ENCODE data around the gene TGFA.

TGFA gene
- 0.94 reads per million for total RNA-seq

GRCh38 chr2:70553584-70554337, at the start of gene TGFA:
Gene TGFA, minus strand, starts transcription at chr2:70553826. Its CDS starts 59 bp downstream, at chr2:70553767.
- DNase-seq = peak; percentile 45

GRCh38 chr2:70603066-70603465, 49.4 kb upstream of the TGFA start:
- DNase-seq = no peak

- DNase-seq = no peak
These were observed 44.6 kb upstream of the TGFA start for GRCh38 chr2:70598197-70598596.

GRCh38 chr2:70596739-70597138, 43.1 kb upstream of the TGFA start:
- no peak for DNase-seq

GRCh38 chr2:70596293-70596692, 42.7 kb upstream of the TGFA start:
- no peak for DNase-seq

GRCh38 chr2:70583091-70583490, 29.5 kb upstream of the TGFA start:
- no peak for DNase-seq

GRCh38 chr2:70580352-70580751, 26.7 kb upstream of the TGFA start:
- DNase-seq = no peak

- DNase-seq = no peak
These were observed 21.0 kb upstream of the TGFA start for GRCh38 chr2:70574618-70575017.

GRCh38 chr2:70574109-70574508, 20.5 kb upstream of the TGFA start:
- no peak for DNase-seq

GRCh38 chr2:70570041-70570661, 16.5 kb upstream of the TGFA start:
- DNase-seq = no peak

GRCh38 chr2:70569559-70569958, 15.9 kb upstream of the TGFA start:
- no peak for DNase-seq

- no peak for DNase-seq
These were observed 13.3 kb upstream of the TGFA start for GRCh38 chr2:70566906-70567305.

- no peak for DNase-seq
These were observed 12.8 kb upstream of the TGFA start for GRCh38 chr2:70566464-70566863.

GRCh38 chr2:70565039-70565731, 11.6 kb upstream of the TGFA start:
- no peak for DNase-seq

- DNase-seq = no peak
These were observed 8.3 kb upstream of the TGFA start for GRCh38 chr2:70561893-70562292.

- DNase-seq = no peak
These were observed 6.8 kb upstream of the TGFA start for GRCh38 chr2:70560442-70560841.

GRCh38 chr2:70560040-70560439, 6.4 kb upstream of the TGFA start:
- DNase-seq = no peak

- DNase-seq = no peak
These were observed 4.7 kb upstream of the TGFA start for GRCh38 chr2:70558195-70558808.

GRCh38 chr2:70557171-70557838, 3.7 kb upstream of the TGFA start:
- DNase-seq = no peak

- no peak for DNase-seq
These were observed 3.0 kb upstream of the TGFA start for GRCh38 chr2:70556608-70557007.

GRCh38 chr2:70554338-70554892, 789 bp upstream of the TGFA start:
- DNase-seq = no peak

GRCh38 chr2:70553334-70553583, 367 bp downstream of the TGFA start:
- no peak for DNase-seq
